Sigmoid colon (tissue), 7 donors: ENCODE results near the gene TBC1D21. TPM values are rescaled to one million over a fixed set of nuclear protein-coding genes. Genes with fewer than 3 reads are reported as not detected.

Experiments used
- DNase-seq: peaks from one replicate; pipeline ENCODE4 v3.0.0-alpha.2; 2019
- H3K27ac ChIP-seq, 4 donors: fragments of 200-600 bp; sonication (generic); one replicate each; pipeline ENCODE4 v1.5.1; 2016 to 2019; ENCODE audit warnings: mild to moderate bottlenecking in 1 of 4
- H3K27me3 ChIP-seq, 3 donors: fragments of 200-600 bp; sonication (generic); one replicate each; pipeline ENCODE4 v1.5.1; 2019; ENCODE audit warnings: mild to moderate bottlenecking in 1 of 3
- H3K36me3 ChIP-seq, 4 donors: fragments of 200-600 bp; sonication (generic); one replicate each; pipeline ENCODE4 v1.5.1; 2016 to 2019
- H3K4me1 ChIP-seq, 4 donors: fragments of 200-600 bp; sonication (generic); one replicate each; pipeline ENCODE4 v1.5.1; 2017 to 2019
- H3K4me3 ChIP-seq, 4 donors: fragments of 200-600 bp; sonication (generic); one replicate each; pipeline ENCODE4 v1.5.1; 2017 to 2019; ENCODE audit warnings: mild to moderate bottlenecking in 2 of 4, moderate library complexity in 1 of 4
- H3K9me3 ChIP-seq, 4 donors: fragments of 200-600 bp in 3 of 4; sonication (generic) in 3 of 4; one replicate each; pipeline versions ENCODE4 v1.5.1 to v1.6.1; 2013 to 2019
- EP300 ChIP-seq, 4 donors: sonication (generic); formaldehyde crosslinking; IDR thresholded peaks; one replicate each; pipeline ENCODE4 v1.6.1; 2017; ENCODE audit warnings: antibody characterized with exemption in 4 of 4
- POLR2A ChIP-seq, 2 donors: fragments of 450-650 bp; IDR thresholded peaks; one replicate each; pipeline ENCODE4 v1.6.1; 2016; ENCODE audit warnings: antibody characterized with exemption in 2 of 2, mild to moderate bottlenecking in 2 of 2, moderate library complexity in 2 of 2
- POLR2AphosphoS5 ChIP-seq, 4 donors: sonication (generic); formaldehyde crosslinking; IDR thresholded peaks; one replicate each; pipeline ENCODE4 v1.6.1; 2017; ENCODE audit warnings: antibody characterized with exemption in 4 of 4
- WGBS, 2 donors: extraction: QIAGEN DNeasy Blood & Tissue Kit; methylation state at CpG; one replicate each; pipeline ENCODE4 v1.1.7; 2013; 5-methylcytosine and 5-hydroxymethylcytosine counted together
- intact Hi-C: fragments of 100-400 bp; cut with DNase I; formaldehyde crosslinking; loops from one replicate; pipeline ENCODE4 v1.15.1; 2023
- polyA plus RNA-seq, 3 donors: library from polyadenylated mRNA; stranded (reverse); fragments of 200-250 nt; gene quantifications; one replicate each; pipeline ENCODE4 v1.2.3, GENCODE V29; 2013
- total RNA-seq, 4 donors: library from RNA; depleted of rRNA; stranded (reverse); fragments of >200 nt; gene quantifications; one replicate each; pipeline ENCODE4 v1.1.0, GENCODE V29; 2016
- TF ChIP-seq, protein P1 (sequence below), 4 experiments: fragments of 450-650 bp in 3 of 4; fragments of 200-600 bp in 1 of 4; IDR thresholded peaks; one replicate each; pipeline ENCODE4 v1.5.1; 2016 to 2019; ENCODE audit warnings: antibody characterized with exemption in 4 of 4, mild to moderate bottlenecking in 3 of 4, moderate library complexity in 2 of 4
- donor health status: healthy with polysubstance abuse.
- donor health status: Bipolar disorder and iron deficiency.
- donor health status: healthy.

TBC1D21 gene
- total and polyA plus RNA-seq, 7 donors: not detected

DNA sequence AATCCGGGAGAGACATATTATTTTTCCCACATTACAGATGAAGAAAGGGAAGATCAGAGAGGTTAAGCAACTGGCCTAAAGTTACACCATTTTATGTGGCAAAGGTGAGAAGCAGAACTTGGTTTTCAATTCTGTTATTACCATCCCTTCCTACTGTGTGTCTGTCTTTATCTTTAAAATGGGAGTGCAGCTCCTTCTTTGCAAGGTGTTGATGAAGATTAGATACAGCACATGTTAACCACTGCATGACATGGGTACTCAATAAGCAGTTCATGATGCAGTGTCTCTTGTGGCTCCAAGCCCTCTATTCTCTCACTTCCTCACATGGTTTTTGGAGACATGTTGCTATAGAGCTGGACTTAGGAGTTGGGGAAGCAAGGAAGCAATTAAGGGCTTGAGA, 23.1 kb upstream of the TBC1D21 start:
- TF ChIP-seq, protein P1, sequence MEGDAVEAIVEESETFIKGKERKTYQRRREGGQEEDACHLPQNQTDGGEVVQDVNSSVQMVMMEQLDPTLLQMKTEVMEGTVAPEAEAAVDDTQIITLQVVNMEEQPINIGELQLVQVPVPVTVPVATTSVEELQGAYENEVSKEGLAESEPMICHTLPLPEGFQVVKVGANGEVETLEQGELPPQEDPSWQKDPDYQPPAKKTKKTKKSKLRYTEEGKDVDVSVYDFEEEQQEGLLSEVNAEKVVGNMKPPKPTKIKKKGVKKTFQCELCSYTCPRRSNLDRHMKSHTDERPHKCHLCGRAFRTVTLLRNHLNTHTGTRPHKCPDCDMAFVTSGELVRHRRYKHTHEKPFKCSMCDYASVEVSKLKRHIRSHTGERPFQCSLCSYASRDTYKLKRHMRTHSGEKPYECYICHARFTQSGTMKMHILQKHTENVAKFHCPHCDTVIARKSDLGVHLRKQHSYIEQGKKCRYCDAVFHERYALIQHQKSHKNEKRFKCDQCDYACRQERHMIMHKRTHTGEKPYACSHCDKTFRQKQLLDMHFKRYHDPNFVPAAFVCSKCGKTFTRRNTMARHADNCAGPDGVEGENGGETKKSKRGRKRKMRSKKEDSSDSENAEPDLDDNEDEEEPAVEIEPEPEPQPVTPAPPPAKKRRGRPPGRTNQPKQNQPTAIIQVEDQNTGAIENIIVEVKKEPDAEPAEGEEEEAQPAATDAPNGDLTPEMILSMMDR (IDR thresholded peaks at IDR 0.05): no peak
- TF ChIP-seq POLR2A (IDR thresholded peaks at IDR 0.05): no peak
- TF ChIP-seq POLR2AphosphoS5 (IDR thresholded peaks at IDR 0.05): no peak
- no peak for TF ChIP-seq EP300 (IDR thresholded peaks at IDR 0.05)
- Histone ChIP-seq H3K4me3 (no peak overlapping the region), H3K27me3 (peaks cover 0 to 9% (median 3%) of the 10 kb centered on the region in 3 donors), H3K36me3 (no peaks in the 10 kb centered on the region), H3K27ac (no peak overlapping the region), H3K4me1 (no peaks in the 10 kb centered on the region), H3K9me3 (no peaks in the 10 kb centered on the region)
- intact Hi-C loops: no loop called here
- no peak for DNase-seq
- WGBS, 2 donors: 57 to 81% methylated on average over 1 of the region's 1 CpG

DNA sequence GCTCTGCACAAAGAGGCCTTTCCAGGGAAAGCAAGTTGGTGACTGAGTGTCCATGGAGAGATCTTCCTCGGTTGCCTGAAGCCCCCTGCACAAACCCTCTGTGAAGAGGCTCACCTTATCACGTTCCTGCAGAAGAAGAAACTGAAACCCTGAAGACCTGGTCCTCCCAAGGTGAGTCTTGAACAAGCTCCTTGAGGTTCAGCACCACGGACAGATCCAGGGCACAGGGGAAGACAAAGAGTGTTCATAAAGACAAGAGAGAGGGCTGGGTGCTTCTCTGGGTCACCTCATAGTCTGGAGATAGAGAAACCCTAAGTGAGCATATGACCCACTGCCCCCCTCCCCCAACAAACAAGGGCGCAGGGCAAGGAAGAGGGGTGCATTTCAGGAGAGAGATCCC, 21.7 kb upstream of the TBC1D21 start:
- intact Hi-C loops: no loop called here

DNA sequence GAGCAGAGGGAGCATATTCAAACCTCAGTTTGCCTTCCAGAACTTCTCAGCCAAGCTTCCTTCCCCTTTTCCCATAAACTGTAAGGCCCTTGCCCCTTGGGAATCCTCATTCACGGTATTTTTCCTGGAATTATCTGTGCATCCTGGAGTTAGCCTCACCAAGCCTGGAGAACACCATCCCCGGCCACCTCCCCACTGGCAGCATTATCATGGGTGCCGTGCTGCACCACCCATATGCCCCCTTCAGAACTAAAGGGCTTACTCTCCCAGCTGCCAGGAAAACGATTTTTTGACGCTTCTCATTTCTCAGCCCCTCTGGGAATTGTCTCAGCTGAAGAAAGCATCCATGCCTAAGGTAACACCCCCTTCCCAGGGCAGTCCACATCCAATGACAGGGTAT, 20.9 kb upstream of the TBC1D21 start:
- TF ChIP-seq, protein P1 (IDR thresholded peaks at IDR 0.05): no peak
- TF ChIP-seq EP300 (IDR thresholded peaks at IDR 0.05): no peak
- TF ChIP-seq POLR2AphosphoS5 (IDR thresholded peaks at IDR 0.05): no peak
- TF ChIP-seq POLR2A (IDR thresholded peaks at IDR 0.05): no peak
- Histone ChIP-seq H3K27ac (no peak overlapping the region), H3K9me3 (no peaks in the 10 kb centered on the region), H3K36me3 (no peaks in the 10 kb centered on the region), H3K27me3 (peaks cover 0 to 15% (median 3%) of the 10 kb centered on the region in 3 donors), H3K4me3 (no peak overlapping the region), H3K4me1 (no peaks in the 10 kb centered on the region)
- no peak for DNase-seq
- intact Hi-C loops: no loop called here
- WGBS, 2 donors: 70 to 74% methylated on average over 5 of the region's 5 CpGs

More for the DNA sequence above, 21.7 kb upstream of the TBC1D21 start:
- no peak overlapping the region for H3K27ac ChIP-seq
- TF ChIP-seq EP300 (IDR thresholded peaks at IDR 0.05) (no peak), POLR2AphosphoS5 (IDR thresholded peaks at IDR 0.05) (no peak), POLR2A (IDR thresholded peaks at IDR 0.05) (no peak)
- TF ChIP-seq, protein P1 (IDR thresholded peaks at IDR 0.05): no peak
- WGBS, 2 donors: 18 to 19% methylated on average over 4 of the region's 4 CpGs
- H3K4me3 ChIP-seq: no peak overlapping the region
- no peaks in the 10 kb centered on the region for H3K4me1 ChIP-seq
- no peak for DNase-seq
- H3K27me3 ChIP-seq: peaks cover 0 to 13% (median 3%) of the 10 kb centered on the region in 3 donors
- no peaks in the 10 kb centered on the region for H3K36me3 ChIP-seq
- no peaks in the 10 kb centered on the region for H3K9me3 ChIP-seq

DNA sequence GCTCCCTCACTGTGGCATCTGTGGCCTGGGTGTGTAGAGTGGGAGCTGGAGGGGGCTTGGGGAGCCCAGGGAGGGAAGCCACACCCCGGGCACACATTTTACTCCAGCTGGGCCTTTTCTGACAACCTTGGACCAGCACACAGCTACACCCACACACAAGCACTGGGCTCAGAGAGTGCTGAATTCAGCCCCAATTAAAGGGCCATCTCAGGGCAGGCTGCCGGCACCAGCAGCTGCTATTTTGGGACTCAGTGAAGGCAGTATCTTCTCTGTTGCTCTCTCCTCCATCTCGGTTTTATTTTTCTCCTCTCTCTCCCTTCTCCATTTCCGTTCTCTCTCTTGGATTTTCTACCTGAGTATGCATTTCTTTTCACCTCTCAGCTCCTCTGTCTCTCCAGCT, 19.1 kb upstream of the TBC1D21 start:
- Histone ChIP-seq H3K4me1 (no peaks in the 10 kb centered on the region), H3K27me3 (peaks cover 0 to 15% (median 3%) of the 10 kb centered on the region in 3 donors), H3K27ac (no peak overlapping the region), H3K9me3 (no peaks in the 10 kb centered on the region), H3K4me3 (no peak overlapping the region), H3K36me3 (no peaks in the 10 kb centered on the region)
- no peak for TF ChIP-seq POLR2A (IDR thresholded peaks at IDR 0.05)
- TF ChIP-seq, protein P1 (IDR thresholded peaks at IDR 0.05): no peak
- TF ChIP-seq POLR2AphosphoS5 (IDR thresholded peaks at IDR 0.05): no peak
- intact Hi-C loops: no loop called here
- no peak for DNase-seq
- 65 to 69% methylated on average over 4 of the region's 4 CpGs for WGBS, 2 donors
